Activated T-cell treated with anti-CD3 and anti-CD28 coated beads, Interleukin-2, amount 50 U/mL, for 4 hours (primary cell): ENCODE data around the gene KYNU. TPM values are rescaled to one million over a fixed set of nuclear protein-coding genes. Genes with fewer than 3 reads are reported as not detected.

Source experiments
- ATAC-seq, 2 donors: fragments of 200-7000 bp; cut with Tn5 transposase; one replicate each; pipeline ENCODE4 v1.10.0; 2021
- DNase-seq: peaks from one replicate; pipeline ENCODE4 v3.0.0-alpha.2; 2020
- H3K27me3 Mint-ChIP-seq: one replicate; pipeline ENCODE4 v1.8.0; 2021; ENCODE audit warnings: low read depth, mixed read lengths
- H3K36me3 Mint-ChIP-seq: one replicate; pipeline ENCODE4 v1.8.0; 2022; ENCODE audit warnings: mixed read lengths; ENCODE audit not compliant: insufficient read depth
- H3K4me1 Mint-ChIP-seq: one replicate; pipeline ENCODE4 v1.8.0; 2021; ENCODE audit warnings: low read depth, mixed read lengths
- H3K4me3 Mint-ChIP-seq: one replicate; pipeline ENCODE4 v1.8.0; 2021; ENCODE audit warnings: mild to moderate bottlenecking, moderate library complexity, mixed read lengths
- H3K9me3 Mint-ChIP-seq: one replicate; pipeline ENCODE4 v1.8.0; 2021; ENCODE audit warnings: mixed read lengths
- total RNA-seq, 3 donors: library from RNA; stranded (reverse); gene quantifications; one replicate each; pipeline ENCODE4 v1.2.1, GENCODE V29; 2021

The KYNU gene
- total RNA-seq, 3 donors from 2014 or later = 0.83 to 1.5 (median 1.1) TPM

GRCh38 chr2:142915502-142915901 lies 38.0 kb downstream of the KYNU start:
- Mint-ChIP-seq H3K4me1 (no peaks in the 10 kb centered on the region), H3K27me3 (peaks cover 5% of the 10 kb centered on the region), H3K4me3 (no peak overlapping the region), H3K9me3 (no peaks in the 10 kb centered on the region), H3K36me3 (no peaks in the 10 kb centered on the region)
- ATAC-seq = no peak
- no peak for DNase-seq

- ATAC-seq (no peak), DNase-seq (no peak)
- no peaks in the 10 kb centered on the region for H3K4me1 Mint-ChIP-seq
- no peaks in the 10 kb centered on the region for H3K9me3 Mint-ChIP-seq
- H3K4me3 Mint-ChIP-seq = no peak overlapping the region
- no peaks in the 10 kb centered on the region for H3K36me3 Mint-ChIP-seq
- peaks cover 5% of the 10 kb centered on the region for H3K27me3 Mint-ChIP-seq
Observed at GRCh38 chr2:142918624-142919023, 41.2 kb downstream of the KYNU start.

GRCh38 chr2:142920571-142920970 lies 43.1 kb downstream of the KYNU start:
- DNase-seq (no peak), ATAC-seq (no peak)
- H3K27me3 Mint-ChIP-seq = peaks cover 4% of the 10 kb centered on the region
- H3K36me3 Mint-ChIP-seq = no peaks in the 10 kb centered on the region
- H3K9me3 Mint-ChIP-seq = no peaks in the 10 kb centered on the region
- H3K4me1 Mint-ChIP-seq = no peaks in the 10 kb centered on the region
- no peak overlapping the region for H3K4me3 Mint-ChIP-seq

GRCh38 chr2:142926445-142926844 lies 49.0 kb downstream of the KYNU start:
- Mint-ChIP-seq H3K4me1 (no peaks in the 10 kb centered on the region), H3K9me3 (no peaks in the 10 kb centered on the region), H3K4me3 (no peak overlapping the region), H3K36me3 (no peaks in the 10 kb centered on the region), H3K27me3 (peaks cover 3% of the 10 kb centered on the region)
- ATAC-seq (no peak), DNase-seq (no peak)

- DNase-seq = no peak
- Mint-ChIP-seq H3K36me3 (no peaks in the 10 kb centered on the region), H3K9me3 (no peaks in the 10 kb centered on the region), H3K4me3 (no peak overlapping the region), H3K4me1 (no peaks in the 10 kb centered on the region), H3K27me3 (peaks cover under 1% of the 10 kb centered on the region)
- no peak for ATAC-seq
Observed at GRCh38 chr2:142930835-142931398, 53.5 kb downstream of the KYNU start.

- Mint-ChIP-seq H3K9me3 (no peaks in the 10 kb centered on the region), H3K27me3 (no peaks in the 10 kb centered on the region), H3K36me3 (no peaks in the 10 kb centered on the region), H3K4me3 (no peak overlapping the region), H3K4me1 (no peaks in the 10 kb centered on the region)
- DNase-seq = no peak
- ATAC-seq = no peak
Observed at GRCh38 chr2:142933916-142934315, 56.5 kb downstream of the KYNU start.

- Mint-ChIP-seq H3K9me3 (no peaks in the 10 kb centered on the region), H3K4me1 (no peaks in the 10 kb centered on the region), H3K36me3 (no peaks in the 10 kb centered on the region), H3K4me3 (no peak overlapping the region), H3K27me3 (no peaks in the 10 kb centered on the region)
- no peak for DNase-seq
- no peak for ATAC-seq
Observed at GRCh38 chr2:142935563-142936089, 58.2 kb downstream of the KYNU start.

GRCh38 chr2:142936629-142937028 lies 59.2 kb downstream of the KYNU start:
- no peaks in the 10 kb centered on the region for H3K9me3 Mint-ChIP-seq
- ATAC-seq = no peak
- H3K4me1 Mint-ChIP-seq = no peaks in the 10 kb centered on the region

GRCh38 chr2:142937347-142937746 lies 59.9 kb downstream of the KYNU start:
- H3K4me1 Mint-ChIP-seq = no peaks in the 10 kb centered on the region
- H3K36me3 Mint-ChIP-seq = no peaks in the 10 kb centered on the region
- H3K4me3 Mint-ChIP-seq = no peak overlapping the region
- DNase-seq (no peak), ATAC-seq (no peak)
- H3K9me3 Mint-ChIP-seq = no peaks in the 10 kb centered on the region
- H3K27me3 Mint-ChIP-seq = no peaks in the 10 kb centered on the region

More at GRCh38 chr2:142936629-142937028, 59.2 kb downstream of the KYNU start:
- Mint-ChIP-seq H3K36me3 (no peaks in the 10 kb centered on the region), H3K4me3 (no peak overlapping the region), H3K27me3 (no peaks in the 10 kb centered on the region)
- DNase-seq = no peak

GRCh38 chr2:142938240-142938639 lies 60.8 kb downstream of the KYNU start:
- H3K36me3 Mint-ChIP-seq = no peaks in the 10 kb centered on the region
- H3K4me1 Mint-ChIP-seq = no peaks in the 10 kb centered on the region
- no peak for ATAC-seq
- no peaks in the 10 kb centered on the region for H3K9me3 Mint-ChIP-seq
- DNase-seq = no peak
- H3K27me3 Mint-ChIP-seq = no peaks in the 10 kb centered on the region
- no peak overlapping the region for H3K4me3 Mint-ChIP-seq

GRCh38 chr2:142940606-142941223 lies 63.3 kb downstream of the KYNU start:
- no peak for DNase-seq
- Mint-ChIP-seq H3K27me3 (no peaks in the 10 kb centered on the region), H3K9me3 (no peaks in the 10 kb centered on the region), H3K4me1 (no peaks in the 10 kb centered on the region), H3K4me3 (no peak overlapping the region), H3K36me3 (no peaks in the 10 kb centered on the region)
- ATAC-seq = no peak

- no peaks in the 10 kb centered on the region for H3K36me3 Mint-ChIP-seq
- no peak overlapping the region for H3K4me3 Mint-ChIP-seq
Observed at GRCh38 chr2:142942690-142943089, 65.2 kb downstream of the KYNU start.

GRCh38 chr2:142944264-142944663 lies 66.8 kb downstream of the KYNU start:
- no peaks in the 10 kb centered on the region for H3K4me1 Mint-ChIP-seq
- DNase-seq (no peak), ATAC-seq (no peak)
- no peaks in the 10 kb centered on the region for H3K36me3 Mint-ChIP-seq
- H3K4me3 Mint-ChIP-seq = no peak overlapping the region
- peaks cover 5% of the 10 kb centered on the region for H3K27me3 Mint-ChIP-seq
- H3K9me3 Mint-ChIP-seq = no peaks in the 10 kb centered on the region

More at GRCh38 chr2:142942690-142943089, 65.2 kb downstream of the KYNU start:
- Mint-ChIP-seq H3K4me1 (no peaks in the 10 kb centered on the region), H3K9me3 (no peaks in the 10 kb centered on the region), H3K27me3 (no peaks in the 10 kb centered on the region)
- ATAC-seq = no peak
- DNase-seq = no peak

GRCh38 chr2:142944721-142945120 lies 67.3 kb downstream of the KYNU start:
- Mint-ChIP-seq H3K4me1 (no peaks in the 10 kb centered on the region), H3K27me3 (peaks cover 5% of the 10 kb centered on the region), H3K9me3 (peaks cover under 1% of the 10 kb centered on the region), H3K36me3 (no peaks in the 10 kb centered on the region), H3K4me3 (no peak overlapping the region)
- DNase-seq (no peak), ATAC-seq (no peak)

- H3K27me3 Mint-ChIP-seq = peaks cover 5% of the 10 kb centered on the region
- no peak overlapping the region for H3K4me3 Mint-ChIP-seq
- peaks cover 7% of the 10 kb centered on the region for H3K9me3 Mint-ChIP-seq
- no peak for DNase-seq
- peaks cover 2% of the 10 kb centered on the region for H3K36me3 Mint-ChIP-seq
- H3K4me1 Mint-ChIP-seq = no peaks in the 10 kb centered on the region
- no peak for ATAC-seq
Observed at GRCh38 chr2:142946941-142947340, 69.5 kb downstream of the KYNU start.
